ENCODE data around the gene IRAK1. TPM values are rescaled to one million over a fixed set of nuclear protein-coding genes. Genes with fewer than 3 reads are reported as not detected.

The IRAK1 gene
- total and polyA plus RNA-seq, 2 of the 8 experiments (the other 6 are each of a cell fraction or from before 2014, with no cell fraction given) = 26.6 to 41.7 TPM

DNA sequence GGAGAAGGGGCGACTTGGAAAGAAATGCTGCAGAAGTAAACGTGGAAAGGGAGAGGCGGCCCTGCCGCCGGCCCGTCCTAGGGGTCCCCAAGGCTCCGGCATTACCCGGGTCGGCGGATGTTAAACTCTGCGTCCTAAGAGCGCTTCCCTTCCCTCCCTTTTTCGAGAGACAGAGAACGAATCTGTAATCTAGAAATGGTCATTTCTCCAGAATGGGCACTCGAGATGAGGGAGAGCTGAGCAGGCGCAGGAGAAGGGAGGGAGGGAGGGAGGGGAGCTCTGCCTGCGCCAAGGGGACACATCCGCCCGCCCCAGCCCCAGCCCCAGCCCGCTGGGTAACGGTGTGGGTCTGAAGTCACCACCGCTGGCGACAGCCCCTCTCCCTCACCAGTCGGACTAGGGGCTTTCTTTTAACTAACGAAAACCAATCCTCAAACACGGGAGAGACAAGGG, 49.8 kb downstream of the IRAK1 start (continued):
- TF ChIP-seq ATF2 (IDR thresholded peaks at IDR 0.05; ENCODE audit: low read length) = no peak
